HFFc6 (cell line): ENCODE results near the gene HMGCS1. TPM values are rescaled to one million over a fixed set of nuclear protein-coding genes. Genes with fewer than 3 reads are reported as not detected.

Experiments used
- DNase-seq: peaks from one replicate; pipeline ENCODE4 v3.0.0-alpha.2; 2018
- H3K27ac Mint-ChIP-seq: 2 replicates; pipeline ENCODE4 v1.8.0; 2020; ENCODE audit warnings: mild to moderate bottlenecking, mixed read lengths
- H3K27me3 Mint-ChIP-seq: 2 replicates; pipeline ENCODE4 v1.8.0; 2021; ENCODE audit warnings: mild to moderate bottlenecking, moderate library complexity, mixed read lengths; ENCODE audit not compliant: insufficient read depth
- H3K36me3 Mint-ChIP-seq: 2 replicates; pipeline ENCODE4 v1.8.0; 2021; ENCODE audit warnings: low read depth, mixed read lengths
- H3K4me1 Mint-ChIP-seq: 2 replicates; pipeline ENCODE4 v1.8.0; 2020; ENCODE audit warnings: low read depth, mixed read lengths
- H3K4me3 Mint-ChIP-seq: 2 replicates; pipeline ENCODE4 v1.8.0; 2020; ENCODE audit warnings: mild to moderate bottlenecking, moderate library complexity, mixed read lengths
- H3K9me3 Mint-ChIP-seq: 2 replicates; pipeline ENCODE4 v1.8.0; 2020; ENCODE audit warnings: mild to moderate bottlenecking, mixed read lengths
- total RNA-seq, 6 experiments: library from RNA; stranded (reverse); fragmentation: NEBNext Ultra II Directional; extraction: Animal tissue kit (Norgen Biotek cat#: 25700); gene quantifications; 2 replicates in 1 of 6; 3 replicates in 5 of 6; pipeline ENCODE4 v1.2.3, GENCODE V29; 2021
- TF ChIP-seq, protein P1 (sequence below): fragments of 200-600 bp; sonication (generic); IDR thresholded peaks from 2 replicates; pipeline ENCODE4 v1.5.0; 2021; ENCODE audit warnings: antibody characterized with exemption, mild to moderate bottlenecking

Gene HMGCS1
- total RNA-seq, 6 experiments from 2014 or later: 12.8 to 16.1 (median 14.8) TPM

- peaks cover 6% of the 10 kb centered on the region; the same call in 1 of the 2 replicates for H3K27me3 Mint-ChIP-seq
- TF ChIP-seq, protein P1, sequence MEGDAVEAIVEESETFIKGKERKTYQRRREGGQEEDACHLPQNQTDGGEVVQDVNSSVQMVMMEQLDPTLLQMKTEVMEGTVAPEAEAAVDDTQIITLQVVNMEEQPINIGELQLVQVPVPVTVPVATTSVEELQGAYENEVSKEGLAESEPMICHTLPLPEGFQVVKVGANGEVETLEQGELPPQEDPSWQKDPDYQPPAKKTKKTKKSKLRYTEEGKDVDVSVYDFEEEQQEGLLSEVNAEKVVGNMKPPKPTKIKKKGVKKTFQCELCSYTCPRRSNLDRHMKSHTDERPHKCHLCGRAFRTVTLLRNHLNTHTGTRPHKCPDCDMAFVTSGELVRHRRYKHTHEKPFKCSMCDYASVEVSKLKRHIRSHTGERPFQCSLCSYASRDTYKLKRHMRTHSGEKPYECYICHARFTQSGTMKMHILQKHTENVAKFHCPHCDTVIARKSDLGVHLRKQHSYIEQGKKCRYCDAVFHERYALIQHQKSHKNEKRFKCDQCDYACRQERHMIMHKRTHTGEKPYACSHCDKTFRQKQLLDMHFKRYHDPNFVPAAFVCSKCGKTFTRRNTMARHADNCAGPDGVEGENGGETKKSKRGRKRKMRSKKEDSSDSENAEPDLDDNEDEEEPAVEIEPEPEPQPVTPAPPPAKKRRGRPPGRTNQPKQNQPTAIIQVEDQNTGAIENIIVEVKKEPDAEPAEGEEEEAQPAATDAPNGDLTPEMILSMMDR: no peak
Observed at GRCh38 chr5:43354774-43355173, 41.6 kb upstream of the HMGCS1 start.

GRCh38 chr5:43353668-43354067, 40.5 kb upstream of the HMGCS1 start:
- no peak for DNase-seq
- Mint-ChIP-seq H3K4me3 (no peak overlapping the region), H3K27me3 (peaks cover 6% of the 10 kb centered on the region; the same call in 1 of the 2 replicates), H3K27ac (no peak overlapping the region), H3K9me3 (no peaks in the 10 kb centered on the region), H3K4me1 (no peaks in the 10 kb centered on the region), H3K36me3 (no peaks in the 10 kb centered on the region)
- TF ChIP-seq, protein P1: no peak

More at GRCh38 chr5:43354774-43355173, 41.6 kb upstream of the HMGCS1 start:
- H3K36me3 Mint-ChIP-seq: no peaks in the 10 kb centered on the region
- no peak for DNase-seq
- no peak overlapping the region for H3K4me3 Mint-ChIP-seq
- no peaks in the 10 kb centered on the region for H3K9me3 Mint-ChIP-seq
- no peak overlapping the region for H3K27ac Mint-ChIP-seq
- H3K4me1 Mint-ChIP-seq: no peaks in the 10 kb centered on the region

GRCh38 chr5:43352915-43353314, 39.7 kb upstream of the HMGCS1 start:
- Mint-ChIP-seq H3K4me3 (no peak overlapping the region), H3K4me1 (no peaks in the 10 kb centered on the region), H3K36me3 (no peaks in the 10 kb centered on the region), H3K27me3 (peaks cover 11% of the 10 kb centered on the region), H3K27ac (no peak overlapping the region), H3K9me3 (no peaks in the 10 kb centered on the region)
- no peak for DNase-seq
- TF ChIP-seq, protein P1: no peak

GRCh38 chr5:43352131-43352530, 38.9 kb upstream of the HMGCS1 start:
- Mint-ChIP-seq H3K36me3 (no peaks in the 10 kb centered on the region), H3K4me3 (no peak overlapping the region), H3K9me3 (no peaks in the 10 kb centered on the region)

DNA sequence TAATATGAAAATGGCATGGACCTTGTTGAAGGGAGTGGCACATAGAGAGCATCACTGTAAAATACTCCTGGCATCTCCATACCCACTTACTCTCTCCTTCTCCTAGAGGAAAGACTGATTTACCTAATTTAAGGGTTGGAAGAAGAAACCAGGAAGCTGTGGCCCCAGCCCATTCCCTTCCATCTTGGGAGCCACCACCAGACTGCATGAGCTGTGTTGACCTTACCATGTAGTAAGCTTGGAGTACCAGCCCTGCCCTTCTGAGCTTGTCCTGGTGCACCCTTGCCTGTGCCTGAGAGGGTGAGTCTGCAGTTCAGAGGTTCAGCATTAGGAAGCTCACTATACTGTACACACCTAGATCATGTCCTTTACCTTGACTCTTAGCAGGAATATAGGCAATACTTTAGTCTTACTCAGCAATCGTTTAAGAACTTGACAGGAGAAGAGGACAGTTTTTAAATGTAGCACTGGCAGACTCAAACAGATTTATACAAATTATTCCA, 35.7 kb upstream of the HMGCS1 start:
- H3K36me3 Mint-ChIP-seq: no peaks in the 10 kb centered on the region
- H3K4me3 Mint-ChIP-seq: no peak overlapping the region
- TF ChIP-seq, protein P1: no peak
- peaks cover 9% of the 10 kb centered on the region for H3K27me3 Mint-ChIP-seq
- no peak for DNase-seq
- no peaks in the 10 kb centered on the region for H3K9me3 Mint-ChIP-seq
- no peaks in the 10 kb centered on the region for H3K4me1 Mint-ChIP-seq
- no peak overlapping the region for H3K27ac Mint-ChIP-seq

More at GRCh38 chr5:43352131-43352530, 38.9 kb upstream of the HMGCS1 start:
- Mint-ChIP-seq H3K4me1 (no peaks in the 10 kb centered on the region), H3K27me3 (peaks cover 11% of the 10 kb centered on the region), H3K27ac (no peak overlapping the region)
- TF ChIP-seq, protein P1: no peak
- no peak for DNase-seq
